HepG2 (cell line): ENCODE measurements around the gene GKN1.

Experiments used
- POLR2A ChIP-seq, 2 experiments: IDR thresholded peaks; 2 replicates each; pipeline ENCODE4 v1.6.1; 2011; ENCODE audit warnings: low read depth in 2 of 2, low read length in 2 of 2, mild to moderate bottlenecking in 1 of 2, moderate library complexity in 1 of 2; ENCODE audit not compliant: insufficient read depth in 1 of 2
- ZBTB33 ChIP-seq: sonication (generic); formaldehyde crosslinking; IDR thresholded peaks from 2 replicates; pipeline ENCODE4 v1.4.0; 2020; ENCODE audit warnings: missing genetic modification reagents

DNA sequence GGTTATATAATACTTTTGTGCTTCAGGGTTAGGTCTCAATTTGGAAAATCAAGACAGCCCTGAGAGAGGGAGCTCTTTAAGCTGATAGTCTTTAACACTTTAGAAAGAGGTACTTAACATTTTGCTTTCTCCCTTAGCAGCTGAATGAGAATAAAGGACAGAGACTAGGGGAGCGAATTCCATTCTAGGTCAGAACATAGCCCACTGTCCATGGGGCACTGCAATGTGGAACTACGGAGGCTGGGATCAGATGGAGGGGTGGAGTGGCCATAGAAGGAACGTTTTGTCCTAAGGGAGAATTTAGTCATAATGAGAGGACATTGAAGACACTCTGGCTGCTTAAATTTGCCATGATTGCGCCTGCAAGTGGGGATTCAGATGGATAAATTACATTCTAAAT lies 22.5 kb upstream of the GKN1 start:
- TF ChIP-seq POLR2A (IDR thresholded peaks at IDR 0.05; ENCODE audit: insufficient read depth in 1 of 2, low read depth in 2 of 2, low read length in 2 of 2): no peak
- TF ChIP-seq ZBTB33 (CRISPR knock-in tag): no peak
